ENCODE data around the gene SRR. TPM values are rescaled to one million over a fixed set of nuclear protein-coding genes. Genes with fewer than 3 reads are reported as not detected.
"Not testable (repeated sequence)": the region's sequence is repeated elsewhere in the genome, so short reads cannot be mapped to it uniquely, and the experiment has no call there.

The SRR gene
- polyA plus RNA-seq, 1 donor from 2014 or later, result 69.0 TPM

- not testable (repeated sequence) for H3K36me3 ChIP-seq (ENCODE audit: insufficient read depth, low read length); H3K4me2 ChIP-seq (ENCODE audit: low read length); H3K79me2 ChIP-seq (replicated peaks; ENCODE audit: insufficient read depth, low read length); H3K9me2 ChIP-seq (ENCODE audit: insufficient read depth, low read length); H3F3A ChIP-seq (ENCODE audit: insufficient read depth, low read length, poor library complexity, severe bottlenecking); H3K27me3 ChIP-seq (ENCODE audit: insufficient read depth, low read depth, low read length); H3K9ac ChIP-seq (ENCODE audit: low read length); H4K20me1 ChIP-seq (ENCODE audit: insufficient read depth); H3K27ac ChIP-seq (ENCODE audit: low read length); H3K4me3 ChIP-seq (ENCODE audit: low read length); H3K9me3 ChIP-seq (ENCODE audit: low read length); H2AFZ ChIP-seq (ENCODE audit: low read depth, low read length)
These were observed 38.6 kb upstream of the SRR start for GRCh38 chr17:2265166-2265565.

GRCh38 chr17:2266045-2266864 lies 37.5 kb upstream of the SRR start:
- no peaks in the 10 kb centered on the region for H3K9me2 ChIP-seq (ENCODE audit: insufficient read depth, low read length)
- H3K9me3 ChIP-seq (ENCODE audit: low read length), result no peaks in the 10 kb centered on the region
- no peak overlapping the region for H2AFZ ChIP-seq (ENCODE audit: low read depth, low read length)
- TF ChIP-seq EP300 (conservative IDR thresholded peaks at IDR 0.05; ENCODE audit: poor library complexity, severe bottlenecking), result no peak
- no peak for TF ChIP-seq EZH2 (IDR thresholded peaks at IDR 0.05; ENCODE audit: borderline replicate concordance, insufficient read depth, low read length, poor library complexity, severe bottlenecking)
- TF ChIP-seq MXI1 (conservative IDR thresholded peaks at IDR 0.05; ENCODE audit: poor library complexity, severe bottlenecking), result no peak
- TF ChIP-seq TAF1 (IDR thresholded peaks at IDR 0.05; ENCODE audit: low read depth), result no peak
- TF ChIP-seq REST (IDR thresholded peaks at IDR 0.05; ENCODE audit: borderline replicate concordance), result no peak
- no peak for TF ChIP-seq CTCF (IDR thresholded peaks at IDR 0.05; ENCODE audit: poor library complexity, severe bottlenecking)
- TF ChIP-seq SMC3 (conservative IDR thresholded peaks at IDR 0.05; ENCODE audit: poor library complexity), result no peak
- no peak for TF ChIP-seq POLR2AphosphoS5 (IDR thresholded peaks at IDR 0.05)
- no peak for TF ChIP-seq RAD21 (conservative IDR thresholded peaks at IDR 0.05)
- H3K4me3 ChIP-seq (ENCODE audit: low read length), result no peak overlapping the region
- no peaks in the 10 kb centered on the region for H3K36me3 ChIP-seq (ENCODE audit: insufficient read depth, low read length)
- H3K27me3 ChIP-seq (ENCODE audit: insufficient read depth, low read depth, low read length), result no peaks in the 10 kb centered on the region
- H3K9ac ChIP-seq (ENCODE audit: low read length), result no peak overlapping the region
- H3K4me2 ChIP-seq (ENCODE audit: low read length), result no peak overlapping the region
- peaks cover 3% of the 10 kb centered on the region for H3K79me2 ChIP-seq (replicated peaks; ENCODE audit: insufficient read depth, low read length)
- no peaks in the 10 kb centered on the region for H4K20me1 ChIP-seq (ENCODE audit: insufficient read depth)
- H3K27ac ChIP-seq (ENCODE audit: low read length), result no peak overlapping the region
- no peaks in the 10 kb centered on the region for H3F3A ChIP-seq (ENCODE audit: insufficient read depth, low read length, poor library complexity, severe bottlenecking)
